GM13977 (cell line): ENCODE results near the gene TAF11L7.
"Not testable (repeated sequence)": the region's sequence is repeated elsewhere in the genome, so short reads cannot be mapped to it uniquely, and the experiment has no call there.

ENCODE experiments used
- DNase-seq: peaks from one replicate; pipeline ENCODE4 v3.0.0; 2012; ENCODE audit warnings: low spot score
- in situ Hi-C: fragments of 300-500 bp; cut with MboI; formaldehyde crosslinking; loops from one replicate; pipeline ENCODE4 v1.12.0; 2022; ENCODE audit warnings: low sequenced_read_pairs, low pct_unique_long_range_greater_than_20kb, mixed read lengths, inconsistent platforms; ENCODE audit not compliant: unreplicated experiment
- TF ChIP-seq, protein P1 (sequence below): IDR thresholded peaks from 2 replicates; pipeline ENCODE4 v1.5.1; 2012; ENCODE audit warnings: mild to moderate bottlenecking, control low read depth; ENCODE audit not compliant: insufficient read depth; ENCODE audit errors: extremely low read depth, missing control alignments

The TAF11L7 gene

DNA sequence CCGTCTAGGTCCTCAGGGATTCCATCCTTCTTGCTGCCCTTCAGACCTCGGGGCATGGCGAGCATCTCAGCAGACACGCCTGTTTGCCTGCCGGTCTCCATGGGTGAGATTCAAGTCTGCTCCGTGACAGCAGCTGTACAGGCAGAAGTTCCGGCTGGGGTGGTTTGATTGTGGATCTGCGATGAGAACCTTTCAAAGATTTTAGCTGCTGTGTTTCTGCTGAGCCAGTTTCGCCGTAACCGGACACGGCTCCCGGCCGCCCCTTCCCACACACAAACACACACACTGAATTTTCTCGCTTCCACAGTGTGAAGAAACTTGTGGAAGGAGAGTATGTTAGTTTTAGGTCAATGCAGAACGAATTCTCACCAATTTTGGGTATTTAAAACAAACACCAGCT, at the start of gene TAF11L7:
TAF11L7 (minus strand) TSS at position 101 of the 400 bp plus-strand sequence.
- in situ Hi-C loops, DNase-seq: not testable (repeated sequence)

DNA sequence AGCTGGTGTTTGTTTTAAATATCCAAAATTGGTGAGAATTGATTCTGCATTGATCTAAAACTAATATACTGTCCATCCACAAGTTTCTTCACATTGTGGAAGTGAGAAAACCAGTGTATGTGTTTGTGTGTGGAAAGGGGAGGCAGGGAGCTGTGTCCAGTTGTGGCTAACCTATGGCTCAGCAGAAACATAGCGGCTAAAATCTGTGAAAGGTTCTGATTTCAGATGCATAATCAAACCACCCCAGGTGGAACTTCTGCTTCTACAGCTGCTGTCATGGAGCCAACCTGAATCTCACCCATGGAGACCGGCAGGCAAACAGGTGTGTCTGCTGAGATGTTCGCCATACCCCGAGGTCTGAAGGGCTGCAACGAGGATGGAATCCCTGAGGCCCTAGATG, 48.6 kb upstream of the TAF11L7 start, which contains the start of gene TAF11L14:
TAF11L14 (plus strand) TSS at position 301 of the 400 bp plus-strand sequence.
- in situ Hi-C loops: no loop called here
- TF ChIP-seq, protein P1, sequence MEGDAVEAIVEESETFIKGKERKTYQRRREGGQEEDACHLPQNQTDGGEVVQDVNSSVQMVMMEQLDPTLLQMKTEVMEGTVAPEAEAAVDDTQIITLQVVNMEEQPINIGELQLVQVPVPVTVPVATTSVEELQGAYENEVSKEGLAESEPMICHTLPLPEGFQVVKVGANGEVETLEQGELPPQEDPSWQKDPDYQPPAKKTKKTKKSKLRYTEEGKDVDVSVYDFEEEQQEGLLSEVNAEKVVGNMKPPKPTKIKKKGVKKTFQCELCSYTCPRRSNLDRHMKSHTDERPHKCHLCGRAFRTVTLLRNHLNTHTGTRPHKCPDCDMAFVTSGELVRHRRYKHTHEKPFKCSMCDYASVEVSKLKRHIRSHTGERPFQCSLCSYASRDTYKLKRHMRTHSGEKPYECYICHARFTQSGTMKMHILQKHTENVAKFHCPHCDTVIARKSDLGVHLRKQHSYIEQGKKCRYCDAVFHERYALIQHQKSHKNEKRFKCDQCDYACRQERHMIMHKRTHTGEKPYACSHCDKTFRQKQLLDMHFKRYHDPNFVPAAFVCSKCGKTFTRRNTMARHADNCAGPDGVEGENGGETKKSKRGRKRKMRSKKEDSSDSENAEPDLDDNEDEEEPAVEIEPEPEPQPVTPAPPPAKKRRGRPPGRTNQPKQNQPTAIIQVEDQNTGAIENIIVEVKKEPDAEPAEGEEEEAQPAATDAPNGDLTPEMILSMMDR: no peak
- no peak for DNase-seq

DNA sequence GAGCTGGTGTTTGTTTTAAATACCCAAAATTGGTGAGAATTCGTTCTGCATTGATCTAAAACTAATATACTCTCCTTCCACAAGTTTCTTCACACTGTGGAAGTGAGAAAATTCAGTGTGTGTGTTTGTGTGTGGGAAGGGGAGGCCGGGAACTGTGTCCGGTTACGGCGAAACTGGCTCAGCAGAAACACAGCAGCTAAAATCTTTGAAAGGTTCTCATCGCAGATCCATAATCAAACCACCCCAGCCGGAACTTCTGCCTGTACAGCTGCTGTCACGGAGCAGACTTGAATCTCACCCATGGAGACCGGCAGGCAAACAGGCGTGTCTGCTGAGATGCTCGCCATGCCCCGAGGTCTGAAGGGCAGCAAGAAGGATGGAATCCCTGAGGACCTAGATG, 46.2 kb upstream of the TAF11L7 start, which contains the start of gene TAF11L13:
TAF11L13 (plus strand) TSS at position 301 of the 400 bp plus-strand sequence.
- in situ Hi-C loops: not testable (repeated sequence)

DNA sequence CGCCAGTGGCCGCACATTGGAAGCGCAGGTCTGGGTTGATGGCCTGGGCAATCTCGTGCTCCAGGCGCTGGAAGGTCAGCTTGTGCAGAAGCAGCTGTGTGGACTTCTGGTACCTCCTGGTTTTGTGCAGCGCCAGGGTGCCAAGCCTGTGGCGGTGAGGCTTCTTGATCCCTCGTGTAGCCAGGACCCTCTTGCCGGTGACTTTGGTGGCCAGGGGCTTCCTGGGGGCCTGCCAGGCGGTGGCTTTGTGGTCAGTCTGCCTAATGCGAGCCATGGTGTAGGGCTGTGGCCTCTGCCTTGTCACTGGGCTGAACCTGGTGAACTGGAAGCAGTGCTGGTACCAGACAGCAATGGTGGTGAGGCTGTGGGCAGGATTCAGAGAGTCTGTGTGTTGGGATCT, 40.1 kb upstream of the TAF11L7 start:
- DNase-seq: no peak

More for the DNA sequence above, 46.2 kb upstream of the TAF11L7 start, which contains the start of gene TAF11L13:
- not testable (repeated sequence) for DNase-seq

DNA sequence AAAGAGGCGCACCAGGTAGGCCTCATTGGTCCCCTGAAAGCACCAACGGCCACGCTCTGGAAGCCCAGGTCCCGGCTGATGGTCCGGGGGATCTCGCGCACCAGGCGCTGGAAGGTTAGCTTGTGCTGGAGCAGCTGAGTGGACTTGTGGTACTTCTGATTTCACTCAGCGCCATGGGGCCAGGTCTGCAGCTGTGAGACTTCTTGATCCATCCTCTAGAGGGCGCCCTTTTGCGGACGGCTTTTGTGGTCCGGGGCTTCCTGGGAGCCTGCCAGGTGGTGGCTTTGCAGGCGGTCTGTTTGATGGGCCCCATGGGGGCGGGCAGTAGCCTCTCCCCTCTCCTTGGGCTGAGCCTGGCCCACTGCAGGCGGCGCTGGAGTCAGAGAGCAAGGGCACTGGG, 35.1 kb upstream of the TAF11L7 start:
- in situ Hi-C loops: no loop called here
- TF ChIP-seq, protein P1: no peak
- DNase-seq: no peak

More for the DNA sequence above, 40.1 kb upstream of the TAF11L7 start:
- in situ Hi-C loops: no loop called here
- TF ChIP-seq, protein P1: no peak

DNA sequence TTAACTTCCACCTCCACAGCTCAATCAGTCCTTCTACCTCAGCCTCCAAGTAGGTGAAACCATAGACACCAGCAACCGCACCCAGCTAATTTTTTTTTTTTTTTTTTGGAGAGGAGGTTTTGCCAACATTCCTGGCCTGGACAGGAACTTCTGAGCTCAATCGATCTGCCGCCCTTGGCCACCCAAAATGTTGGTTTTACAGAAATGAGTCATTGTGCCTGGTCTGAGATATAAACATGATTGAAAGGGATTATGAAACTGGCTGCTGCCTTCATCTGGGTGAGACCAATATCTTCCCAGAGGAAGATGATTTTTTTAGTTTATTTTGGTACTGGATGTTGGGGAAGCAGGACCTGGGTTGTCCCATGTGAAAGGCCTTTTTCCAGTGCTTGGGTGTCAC, 33.8 kb upstream of the TAF11L7 start:
- no peak for DNase-seq
- in situ Hi-C loops: no loop called here

DNA sequence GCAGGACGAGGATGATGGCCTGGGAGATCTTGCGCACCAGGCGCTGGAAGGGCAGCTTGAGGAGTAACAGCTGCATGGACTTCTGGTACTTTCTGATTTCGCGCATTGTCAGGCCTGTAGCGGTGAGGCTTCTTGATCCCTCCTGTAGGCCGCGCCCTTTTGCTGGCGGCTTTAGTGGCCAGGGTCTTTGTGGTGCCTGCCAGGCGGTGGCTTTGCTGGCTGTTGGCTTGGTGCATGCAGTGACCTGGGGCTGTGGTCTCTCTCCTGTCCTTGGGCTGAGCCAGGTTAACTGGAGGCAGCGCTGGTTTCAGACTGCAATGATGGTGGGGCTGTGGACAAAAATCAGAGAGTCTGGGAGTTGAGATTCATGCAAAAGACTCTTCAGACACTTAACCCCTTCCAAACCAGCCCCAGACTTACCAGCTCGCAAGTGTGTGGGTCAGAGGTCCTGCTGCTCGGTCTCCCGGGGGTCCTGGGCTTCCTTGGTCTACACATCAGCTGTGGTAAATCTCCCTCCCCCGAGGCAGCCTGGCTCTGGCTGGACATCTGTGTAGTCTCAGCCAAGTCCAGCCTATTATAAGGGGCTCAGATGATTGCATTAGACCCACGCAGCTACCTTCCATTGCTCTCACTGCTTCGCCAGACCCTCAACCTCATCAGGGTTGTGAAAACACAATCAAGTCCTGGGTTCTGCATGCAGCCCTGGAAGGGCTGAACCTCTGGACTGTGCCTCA, 29.5 kb upstream of the TAF11L7 start:
- TF ChIP-seq, protein P1: no peak
- in situ Hi-C loops: no loop called here
- no peak for DNase-seq

More for the DNA sequence above, 33.8 kb upstream of the TAF11L7 start:
- TF ChIP-seq, protein P1: no peak

DNA sequence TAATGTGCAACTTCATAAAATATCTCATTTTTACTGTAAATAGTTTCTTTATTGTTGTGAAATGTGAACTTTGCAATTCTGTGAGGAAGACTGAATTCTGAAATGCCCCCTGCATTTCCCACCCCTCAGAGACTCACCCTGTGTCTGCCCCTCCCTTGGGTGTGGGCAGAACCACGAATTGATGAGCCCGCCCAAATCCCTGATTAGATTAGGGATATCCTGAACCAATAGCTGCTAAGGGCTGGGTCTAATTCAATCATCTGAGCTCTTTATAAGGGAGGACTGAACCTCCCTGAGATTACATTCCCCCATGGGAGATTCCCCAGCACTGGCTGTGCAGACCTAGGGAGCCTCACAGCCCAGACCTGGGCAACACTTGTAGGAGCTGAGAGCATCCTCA, 24.5 kb upstream of the TAF11L7 start, which contains the start of gene TAF11L12:
TAF11L12 (plus strand) TSS at position 301 of the 400 bp plus-strand sequence.
- in situ Hi-C loops: not testable (repeated sequence)

DNA sequence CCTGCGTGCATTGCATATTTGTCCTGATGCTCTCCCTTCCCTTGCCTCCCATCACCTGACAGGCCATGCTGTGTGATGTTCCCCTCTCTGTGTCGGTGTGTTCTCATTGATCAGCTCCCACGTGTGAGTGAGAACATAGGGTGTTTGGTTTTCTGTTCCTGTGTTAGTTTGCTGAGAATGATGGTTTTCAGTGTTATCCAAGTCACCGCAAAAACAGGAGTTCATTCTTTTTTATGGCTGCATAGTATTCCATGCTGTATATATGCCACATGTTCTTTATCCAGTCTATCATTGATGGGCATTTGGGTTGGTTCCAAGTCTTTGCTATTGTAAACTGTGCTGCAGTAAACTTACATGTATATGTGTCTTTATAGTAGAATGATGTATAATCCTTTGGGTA, 21.9 kb upstream of the TAF11L7 start:
- DNase-seq, in situ Hi-C loops: not testable (repeated sequence)

More for the DNA sequence above, 24.5 kb upstream of the TAF11L7 start, which contains the start of gene TAF11L12:
- DNase-seq: not testable (repeated sequence)
